HT1080 (cell line): Measurements from ENCODE around the gene MACROD2. TPM values are rescaled to one million over a fixed set of nuclear protein-coding genes. Genes with fewer than 3 reads are reported as not detected.

Source experiments
- DNase-seq: peaks from one replicate; pipeline ENCODE4 v3.0.0-alpha.2; 2015; ENCODE audit warnings: low read depth
- total RNA-seq: library from RNA; depleted of rRNA; stranded (reverse); fragments of >200 nt; shearing (Covaris generic); gene quantifications from 2 replicates; pipeline ENCODE4 v1.2.3, GENCODE V29; 2014

Gene MACROD2
- total RNA-seq, 1 experiment from 2014 or later, result 1.2 TPM

DNA sequence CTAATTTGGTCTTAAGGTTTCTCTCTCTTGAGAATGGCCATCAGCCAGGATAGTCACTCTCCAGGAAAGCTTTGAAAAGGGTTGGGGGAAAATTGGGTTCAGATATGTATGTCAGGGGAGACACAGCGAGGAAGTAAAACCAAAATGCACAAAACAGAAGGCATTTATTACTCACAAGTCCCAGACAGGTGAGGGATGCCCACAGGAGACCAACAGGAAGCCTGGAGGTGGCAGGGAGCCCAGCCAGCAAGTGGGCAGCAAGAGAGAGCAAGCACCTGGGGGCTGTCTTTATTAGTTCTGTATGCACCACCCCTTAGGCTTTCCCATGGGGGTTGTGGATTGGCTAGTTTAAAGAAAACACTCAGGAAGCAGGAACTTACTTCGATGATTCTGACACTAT lies 1870.2 kb downstream of the MACROD2 start:
- DNase-seq, result no peak

DNA sequence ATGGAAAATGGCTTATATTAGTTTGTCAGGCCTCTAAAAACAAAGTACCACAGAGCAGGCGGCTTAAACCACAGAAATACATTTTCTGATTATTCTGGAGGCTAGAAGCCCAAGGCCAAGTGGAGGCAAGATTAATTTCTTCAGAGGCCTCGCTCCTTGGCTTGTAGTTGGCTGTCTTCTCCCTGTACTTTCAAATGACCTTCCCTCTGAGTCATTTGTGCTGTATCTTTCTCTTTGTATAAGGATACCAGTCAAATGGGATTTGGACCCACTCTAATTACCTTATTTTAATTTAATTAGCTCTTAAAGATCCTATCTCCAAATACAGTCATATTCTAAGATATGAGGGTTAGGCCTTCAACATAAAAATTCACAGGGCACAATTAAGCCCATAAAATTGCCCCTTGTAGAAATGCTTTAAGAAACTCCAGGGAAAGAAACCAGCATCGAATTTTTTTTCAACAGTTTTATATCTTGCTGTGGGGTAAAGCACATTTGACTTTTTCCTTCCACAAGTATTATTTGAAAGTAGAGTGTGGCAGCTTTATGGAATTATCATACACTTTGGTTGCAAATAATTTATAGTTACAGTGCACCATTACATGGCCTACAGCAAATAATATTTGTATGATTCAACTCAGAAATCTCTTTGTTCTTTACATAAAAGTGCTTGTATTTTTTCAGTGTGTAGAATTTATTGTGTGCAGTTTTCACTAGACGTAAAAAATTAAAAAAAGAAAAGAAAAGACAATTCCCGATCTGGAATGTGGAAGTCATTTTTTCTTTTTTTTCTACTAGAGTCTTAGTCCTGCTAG lies 1871.8 kb downstream of the MACROD2 start:
- no peak for DNase-seq

DNA sequence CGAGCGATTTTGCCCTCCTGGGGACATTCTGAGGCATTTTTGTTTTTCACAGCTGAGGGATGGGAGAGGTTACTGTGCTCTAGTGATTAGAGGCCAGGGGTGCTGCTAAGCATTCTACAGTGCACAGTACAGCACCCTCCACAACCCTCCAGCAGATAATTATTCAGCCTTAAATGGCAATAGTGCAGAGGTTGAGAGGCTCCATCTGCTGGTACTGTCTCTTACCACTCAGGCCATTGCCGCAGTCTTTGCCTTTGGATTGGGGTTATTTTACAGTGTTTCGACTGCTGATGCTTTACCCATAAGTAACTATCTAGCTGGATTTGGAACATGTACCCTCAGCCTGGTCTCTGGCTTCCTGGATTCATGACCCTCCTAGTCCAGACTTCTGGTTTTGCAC lies 1872.6 kb downstream of the MACROD2 start:
- DNase-seq, result no peak

DNA sequence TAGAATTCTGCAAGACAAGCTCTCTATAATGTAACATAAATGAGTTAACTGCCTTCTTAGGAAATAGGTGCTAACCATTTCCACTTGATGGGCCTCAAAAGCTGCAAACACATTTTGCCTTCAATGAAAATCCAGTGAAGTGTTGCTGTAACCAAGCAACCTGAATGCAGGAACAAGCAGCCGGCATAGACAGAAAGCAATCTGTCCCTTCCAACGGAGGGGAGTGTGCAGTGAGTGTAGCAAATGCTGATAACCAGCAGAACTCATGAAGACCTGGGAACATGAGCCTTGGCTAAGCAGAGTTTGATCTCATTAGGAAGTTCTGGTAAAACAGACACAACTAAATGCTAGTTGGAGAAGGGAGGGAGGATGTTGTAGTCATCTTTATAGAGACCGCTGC lies 1880.1 kb downstream of the MACROD2 start:
- DNase-seq, result no peak

DNA sequence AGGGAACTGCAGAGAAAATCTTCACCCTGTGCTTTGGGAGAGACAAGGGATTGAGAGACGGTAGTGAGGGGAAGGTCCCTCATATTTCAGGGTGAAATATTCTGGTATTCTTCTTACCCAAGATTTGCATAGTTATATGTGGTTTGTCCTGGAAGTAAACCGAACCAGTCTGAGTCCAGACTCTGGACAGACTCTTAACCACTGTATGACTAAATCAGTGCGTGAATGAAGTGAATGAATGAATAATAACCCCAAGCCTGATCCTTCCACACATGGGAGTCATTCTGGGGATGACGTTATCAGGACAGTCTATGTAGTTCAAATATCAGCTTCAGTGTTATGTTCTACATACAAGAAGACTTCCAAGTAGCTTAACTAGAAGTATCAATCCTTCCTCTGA lies 1887.2 kb downstream of the MACROD2 start:
- DNase-seq, result peak; percentile 8

GRCh38 chr20:15886250-15886649 lies 1890.9 kb downstream of the MACROD2 start:
- no peak for DNase-seq

DNA sequence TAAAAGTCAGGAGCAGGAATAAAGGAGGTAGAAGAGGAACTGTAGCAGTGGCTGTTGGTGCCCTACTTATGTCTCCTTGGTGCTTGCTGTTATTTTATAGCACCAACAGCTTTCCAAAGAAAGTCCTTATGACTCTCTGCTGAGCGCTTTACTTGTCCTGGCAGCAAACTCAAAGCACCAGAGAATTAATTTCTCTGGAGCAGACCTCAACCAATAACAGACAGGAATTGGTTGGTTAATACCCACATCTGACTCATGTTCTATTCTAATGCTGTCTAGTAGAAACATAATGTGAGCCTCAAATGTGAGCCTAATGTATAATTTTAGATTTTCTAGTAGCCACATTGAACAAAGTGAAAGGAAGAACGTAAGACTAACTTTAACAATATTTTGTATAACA lies 1892.1 kb downstream of the MACROD2 start:
- DNase-seq, result no peak

DNA sequence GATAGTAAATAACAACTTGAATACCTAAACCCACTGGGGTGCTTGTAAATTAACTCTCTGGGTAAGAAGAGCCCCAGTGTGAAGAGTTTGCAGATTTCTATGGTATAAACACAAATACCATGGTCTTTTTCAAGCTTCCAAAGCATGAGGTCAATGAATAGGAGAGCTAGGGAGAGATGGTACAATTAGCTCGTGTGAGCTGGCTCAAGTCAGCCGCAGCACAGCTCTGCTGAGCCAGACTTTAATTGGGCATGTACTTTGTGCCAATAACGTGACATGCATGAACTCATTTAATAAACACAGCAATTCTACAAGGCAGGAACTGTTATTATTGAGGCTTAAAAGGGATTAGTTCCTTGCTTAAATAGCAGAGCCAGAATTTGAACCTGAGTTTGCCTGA lies 1893.7 kb downstream of the MACROD2 start:
- DNase-seq, result no peak

GRCh38 chr20:15889514-15890256 lies 1894.4 kb downstream of the MACROD2 start:
- DNase-seq, result no peak

DNA sequence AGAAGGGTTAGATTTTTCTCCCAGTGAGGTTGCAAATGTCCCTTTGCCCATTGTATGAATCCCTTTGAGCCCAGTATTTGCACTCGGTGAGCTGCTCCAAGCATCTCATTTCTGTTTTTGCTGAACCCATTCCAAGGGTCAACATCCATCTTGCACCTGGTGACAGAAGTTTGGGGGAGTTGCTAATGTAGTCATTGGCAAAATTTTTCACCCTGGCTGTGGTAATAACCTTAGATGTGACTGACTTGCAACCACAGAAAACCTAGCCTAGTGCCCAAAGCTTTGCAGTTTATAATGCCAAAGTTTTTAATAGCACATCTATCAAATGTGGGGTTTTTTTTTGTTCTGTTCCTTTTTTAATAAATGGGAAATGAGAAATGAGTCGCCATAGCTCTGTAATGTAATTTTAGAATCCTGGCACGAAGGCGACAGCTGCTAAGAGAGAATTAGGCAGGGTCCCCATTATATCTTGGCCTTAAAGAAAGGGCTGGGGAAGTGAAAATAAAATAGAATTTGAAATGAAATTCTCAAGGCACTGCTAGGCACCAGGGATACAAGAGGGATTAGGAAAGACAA lies 1895.2 kb downstream of the MACROD2 start:
- no peak for DNase-seq

DNA sequence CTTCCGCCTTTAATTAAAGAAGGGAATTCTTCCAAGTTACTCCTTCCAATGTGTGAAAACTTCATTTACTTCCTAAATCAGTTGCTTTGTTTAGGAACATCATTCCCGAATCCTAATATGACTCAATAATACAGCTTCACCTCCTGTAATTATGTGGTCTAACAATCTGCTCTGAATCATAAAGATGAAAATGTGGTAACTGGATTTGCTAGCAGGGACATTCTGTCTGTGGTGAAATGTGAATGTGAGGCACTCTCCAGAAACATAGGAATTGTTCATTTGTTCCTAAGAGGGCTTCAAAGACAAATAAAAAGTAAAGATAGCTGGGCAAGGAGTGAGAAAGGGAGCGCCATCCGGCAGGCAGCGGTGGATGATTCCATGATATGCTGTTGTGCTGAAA lies 1899.8 kb downstream of the MACROD2 start:
- no peak for DNase-seq

DNA sequence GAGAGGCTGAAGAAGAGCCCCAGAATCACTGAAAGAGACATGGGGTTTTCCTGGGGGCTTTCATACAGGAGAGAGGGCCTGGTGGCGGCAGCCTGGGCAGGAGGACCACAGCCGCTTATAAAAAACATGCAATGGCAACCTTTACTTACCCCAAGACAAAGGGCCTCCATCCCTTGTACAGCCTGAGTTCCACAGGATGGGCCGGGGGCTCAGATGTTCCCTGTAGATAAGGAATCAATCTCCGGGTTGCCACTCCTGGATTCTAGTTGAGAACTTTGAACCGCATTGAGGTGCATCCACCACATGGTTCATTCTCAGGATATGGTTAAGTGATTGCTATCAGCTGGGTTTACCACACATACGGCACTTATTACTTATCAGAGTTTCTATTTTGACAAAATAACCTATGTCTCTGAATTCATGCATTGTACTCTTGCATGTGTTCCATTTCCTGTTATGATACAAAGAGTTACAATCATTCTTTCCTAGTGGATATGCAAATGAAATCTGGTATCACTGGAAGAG lies 1900.3 kb downstream of the MACROD2 start:
- no peak for DNase-seq

DNA sequence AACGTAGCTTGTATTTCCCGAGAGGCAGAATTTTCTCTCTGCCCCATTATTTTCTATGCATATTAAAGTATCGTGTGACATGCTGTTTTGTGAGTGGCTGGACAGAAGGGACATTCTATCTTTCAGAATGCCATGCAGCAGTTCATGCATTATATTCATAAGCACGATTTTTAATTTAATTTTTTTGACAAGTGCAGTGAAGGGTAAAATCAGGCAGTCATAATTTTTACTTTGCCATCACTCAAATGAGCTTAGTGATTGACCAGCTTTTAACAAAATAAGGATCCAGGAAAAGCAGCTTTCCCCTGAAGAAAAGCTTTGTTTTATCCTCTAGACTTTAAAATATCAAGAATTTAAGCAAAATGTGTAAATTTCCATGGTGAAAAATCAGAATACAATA lies 1904.7 kb downstream of the MACROD2 start:
- no peak for DNase-seq

GRCh38 chr20:15900443-15900842 lies 1905.1 kb downstream of the MACROD2 start:
- no peak for DNase-seq

GRCh38 chr20:15902493-15902892 lies 1907.2 kb downstream of the MACROD2 start:
- DNase-seq, result no peak

- DNase-seq, result no peak
These were observed 1910.3 kb downstream of the MACROD2 start for GRCh38 chr20:15905661-15906060.

DNA sequence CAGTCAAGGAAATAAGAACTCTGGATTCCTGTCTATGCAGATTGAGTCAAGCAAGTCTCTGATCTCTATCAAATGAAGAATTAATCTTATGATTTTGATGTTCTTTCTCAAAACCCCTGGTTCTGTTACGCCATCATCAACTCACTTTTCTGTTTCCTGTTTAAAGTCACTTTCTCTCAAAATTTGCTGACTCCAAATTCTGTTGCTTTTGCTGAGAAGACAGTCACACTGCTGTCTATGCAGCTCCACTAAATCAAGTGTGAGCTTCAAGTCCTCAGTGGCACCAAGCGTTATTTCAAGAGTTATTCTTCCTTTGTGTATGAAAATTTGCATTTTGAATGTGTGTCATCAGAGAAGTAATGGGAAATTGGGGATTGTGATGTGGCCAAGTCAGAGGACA lies 1914.7 kb downstream of the MACROD2 start:
- no peak for DNase-seq

GRCh38 chr20:15911581-15911980 lies 1916.3 kb downstream of the MACROD2 start:
- DNase-seq, result no peak

DNA sequence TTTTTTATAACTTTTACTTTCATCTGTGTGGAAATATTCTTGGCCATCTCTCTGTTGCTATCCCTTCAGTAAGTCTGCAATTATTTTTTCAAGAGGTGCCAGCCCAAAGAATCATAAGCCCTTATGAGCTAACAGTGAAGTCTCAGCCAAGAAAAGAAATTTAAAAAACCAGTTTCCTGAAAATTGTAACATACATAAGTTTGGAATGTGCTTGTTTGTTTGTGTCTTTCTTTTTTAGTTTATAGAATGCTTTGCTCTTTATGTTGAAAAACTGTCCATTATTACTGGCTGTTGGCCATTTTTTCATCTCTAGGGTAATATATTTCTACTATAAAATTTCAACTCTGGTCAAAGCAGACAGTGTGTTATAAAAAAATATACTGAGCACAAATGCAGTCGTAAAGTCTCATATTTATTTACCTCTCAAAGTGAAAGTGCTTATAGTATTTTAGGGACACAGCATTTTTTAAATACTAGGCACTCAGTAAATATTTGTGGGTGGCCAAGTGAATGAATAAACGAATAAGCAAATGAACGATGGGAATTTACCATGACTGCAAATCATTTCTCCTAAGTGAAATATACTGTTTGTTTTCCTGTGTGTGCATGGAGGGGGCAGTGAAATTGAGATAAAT lies 1918.2 kb downstream of the MACROD2 start:
- DNase-seq, result no peak

- DNase-seq, result peak; percentile 32
These were observed 1921.3 kb downstream of the MACROD2 start for GRCh38 chr20:15916623-15917022.

- DNase-seq, result no peak
These were observed 1922.0 kb downstream of the MACROD2 start for GRCh38 chr20:15917283-15917682.

DNA sequence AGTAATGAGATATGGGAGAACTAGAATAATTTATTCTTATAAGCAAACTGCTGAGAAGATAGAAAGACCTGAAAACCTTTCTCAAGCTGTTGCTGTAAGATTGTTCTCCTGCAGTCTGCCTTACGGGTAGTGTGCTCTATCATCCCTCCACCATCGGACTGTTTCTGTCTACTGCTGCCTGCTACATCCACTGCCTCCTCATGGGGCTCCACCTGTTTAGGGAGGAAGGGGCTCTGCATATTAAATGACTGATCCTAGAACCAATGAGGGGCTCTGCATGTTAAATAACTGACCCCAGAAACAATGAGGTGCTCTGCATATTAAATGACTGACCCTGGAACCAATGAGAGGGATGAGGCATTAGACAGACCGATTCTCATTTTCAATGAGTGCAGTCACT lies 1923.3 kb downstream of the MACROD2 start:
- no peak for DNase-seq
